ENCODE data around the gene VPS37B. TPM values are rescaled to one million over a fixed set of nuclear protein-coding genes. Genes with fewer than 3 reads are reported as not detected.
"Not testable (repeated sequence)": the region's sequence is repeated elsewhere in the genome, so short reads cannot be mapped to it uniquely, and the experiment has no call there.

The VPS37B gene
- polyA plus RNA-seq, 3 donors from 2014 or later, result 39.5 to 70.1 (median 43.6) TPM

GRCh38 chr12:122895320-122895703 is 612 bp downstream of the VPS37B start:
- H3K4me3 Mint-ChIP-seq, result peak overlapping the region; percentile 94 to 99 (median 97)
- H3K4me1 Mint-ChIP-seq, result peaks cover 91 to 97% of the 10 kb centered on the region in 2 donors
- DNase-seq, result no peak
- H3K27ac Mint-ChIP-seq, result peak overlapping the region; percentile 99 to 100 (median 100)
- H3K36me3 Mint-ChIP-seq, result no peaks in the 10 kb centered on the region
- H3K27me3 Mint-ChIP-seq (ENCODE audit: low read depth in 3 of 3), result peaks cover 18 to 49% (median 26%) of the 10 kb centered on the region in 3 donors
- no peaks in the 10 kb centered on the region for H3K9me3 Mint-ChIP-seq

- Mint-ChIP-seq H3K27ac (peak overlapping the region; percentile 99 to 100 (median 100)), H3K4me3 (peak overlapping the region; percentile 94 to 99 (median 97)), H3K27me3 (ENCODE audit: low read depth in 3 of 3) (peaks cover 18 to 47% (median 31%) of the 10 kb centered on the region in 3 donors), H3K36me3 (no peaks in the 10 kb centered on the region), H3K9me3 (no peaks in the 10 kb centered on the region), H3K4me1 (peaks cover 91 to 97% of the 10 kb centered on the region in 2 donors)
- peak; percentile 51 to 63 (median 56) for DNase-seq
These were observed 1.5 kb downstream of the VPS37B start for GRCh38 chr12:122894193-122895121.

GRCh38 chr12:122893208-122894153 is 2.4 kb downstream of the VPS37B start:
- H3K4me3 Mint-ChIP-seq, result peak overlapping the region; percentile 94 to 99 (median 97)
- H3K27ac Mint-ChIP-seq, result peak overlapping the region; percentile 99 to 100 (median 100)
- no peaks in the 10 kb centered on the region for H3K36me3 Mint-ChIP-seq
- DNase-seq, result no peak
- peaks cover 91 to 97% of the 10 kb centered on the region in 2 donors for H3K4me1 Mint-ChIP-seq
- H3K9me3 Mint-ChIP-seq, result no peaks in the 10 kb centered on the region
- H3K27me3 Mint-ChIP-seq (ENCODE audit: low read depth in 3 of 3), result peaks cover 18 to 50% (median 33%) of the 10 kb centered on the region in 3 donors

GRCh38 chr12:122892724-122893123 is 3.2 kb downstream of the VPS37B start:
- Mint-ChIP-seq H3K4me1 (peaks cover 91 to 97% of the 10 kb centered on the region in 2 donors), H3K4me3 (peak overlapping the region; percentile 42 to 57 (median 44)), H3K27ac (peak overlapping the region; percentile 17 to 100 (median 58)), H3K27me3 (ENCODE audit: low read depth in 3 of 3) (peaks cover 17 to 46% (median 35%) of the 10 kb centered on the region in 3 donors)
- DNase-seq, H3K9me3 Mint-ChIP-seq, H3K36me3 Mint-ChIP-seq: not testable (repeated sequence)

GRCh38 chr12:122891661-122892525 is 4.0 kb downstream of the VPS37B start:
- H3K27ac Mint-ChIP-seq, result peak overlapping the region; percentile 22 to 89 (median 54)
- DNase-seq, result no peak
- peak overlapping the region; percentile 42 to 90 (median 84) for H3K4me3 Mint-ChIP-seq
- peaks cover 91 to 97% of the 10 kb centered on the region in 2 donors for H3K4me1 Mint-ChIP-seq
- H3K9me3 Mint-ChIP-seq, result no peaks in the 10 kb centered on the region
- H3K36me3 Mint-ChIP-seq, result no peaks in the 10 kb centered on the region
- peaks cover 17 to 42% (median 34%) of the 10 kb centered on the region in 3 donors for H3K27me3 Mint-ChIP-seq (ENCODE audit: low read depth in 3 of 3)

GRCh38 chr12:122889761-122890520 is 6.0 kb downstream of the VPS37B start:
- no peaks in the 10 kb centered on the region for H3K9me3 Mint-ChIP-seq
- no peaks in the 10 kb centered on the region for H3K36me3 Mint-ChIP-seq
- H3K4me1 Mint-ChIP-seq, result peaks cover 92 to 98% of the 10 kb centered on the region in 2 donors
- H3K27me3 Mint-ChIP-seq (ENCODE audit: low read depth in 3 of 3), result peaks cover 3 to 24% (median 14%) of the 10 kb centered on the region in 3 donors
- peak overlapping the region; percentile 79 to 97 (median 88) for H3K27ac Mint-ChIP-seq
- peak overlapping the region; percentile 72 to 90 (median 84) for H3K4me3 Mint-ChIP-seq
- DNase-seq, result peak in 2 of 3 donors; percentile 57 to 59

GRCh38 chr12:122888232-122888752 is 7.6 kb downstream of the VPS37B start:
- H3K9me3 Mint-ChIP-seq, result no peaks in the 10 kb centered on the region
- DNase-seq, result peak in 1 of 3 donors; percentile 43
- no peaks in the 10 kb centered on the region for H3K36me3 Mint-ChIP-seq
- peaks cover 92 to 98% of the 10 kb centered on the region in 2 donors for H3K4me1 Mint-ChIP-seq
- peak overlapping the region; percentile 72 to 95 (median 85) for H3K4me3 Mint-ChIP-seq
- H3K27ac Mint-ChIP-seq, result peak overlapping the region; percentile 86 to 98 (median 90)
- peaks cover 3 to 19% (median 11%) of the 10 kb centered on the region in 3 donors for H3K27me3 Mint-ChIP-seq (ENCODE audit: low read depth in 3 of 3)

GRCh38 chr12:122887819-122888212 is 8.1 kb downstream of the VPS37B start:
- peaks cover 3 to 19% (median 11%) of the 10 kb centered on the region in 3 donors for H3K27me3 Mint-ChIP-seq (ENCODE audit: low read depth in 3 of 3)
- H3K27ac Mint-ChIP-seq, result peak overlapping the region; percentile 86 to 98 (median 90)
- no peak for DNase-seq
- H3K4me1 Mint-ChIP-seq, result peaks cover 94 to 98% of the 10 kb centered on the region in 2 donors
- no peaks in the 10 kb centered on the region for H3K36me3 Mint-ChIP-seq
- H3K9me3 Mint-ChIP-seq, result no peaks in the 10 kb centered on the region
- H3K4me3 Mint-ChIP-seq, result peak overlapping the region; percentile 72 to 95 (median 85)

- H3K27me3 Mint-ChIP-seq (ENCODE audit: low read depth in 3 of 3), result peaks cover 3 to 19% (median 11%) of the 10 kb centered on the region in 3 donors
- no peaks in the 10 kb centered on the region for H3K36me3 Mint-ChIP-seq
- H3K9me3 Mint-ChIP-seq, result no peaks in the 10 kb centered on the region
- H3K4me1 Mint-ChIP-seq, result peaks cover 94 to 98% of the 10 kb centered on the region in 2 donors
- H3K27ac Mint-ChIP-seq, result peak overlapping the region; percentile 86 to 98 (median 90)
- DNase-seq, result no peak
- H3K4me3 Mint-ChIP-seq, result peak overlapping the region; percentile 72 to 95 (median 85)
These were observed 8.8 kb downstream of the VPS37B start for GRCh38 chr12:122886851-122887818.

GRCh38 chr12:122886161-122886560 is 9.8 kb downstream of the VPS37B start:
- peaks cover 3 to 20% (median 11%) of the 10 kb centered on the region in 3 donors for H3K27me3 Mint-ChIP-seq (ENCODE audit: low read depth in 3 of 3)
- H3K4me1 Mint-ChIP-seq, result peaks cover 94 to 98% of the 10 kb centered on the region in 2 donors
- peak overlapping the region in 4 of 6 donors; percentile 31 to 78 (median 54) for H3K27ac Mint-ChIP-seq
- H3K36me3 Mint-ChIP-seq, result no peaks in the 10 kb centered on the region
- no peak for DNase-seq
- H3K4me3 Mint-ChIP-seq, result peak overlapping the region; percentile 15 to 61 (median 27)
- H3K9me3 Mint-ChIP-seq, result no peaks in the 10 kb centered on the region

- no peak overlapping the region for H3K4me3 Mint-ChIP-seq
- H3K27me3 Mint-ChIP-seq (ENCODE audit: low read depth in 3 of 3), result peaks cover 3 to 18% (median 13%) of the 10 kb centered on the region in 3 donors
- H3K36me3 Mint-ChIP-seq, result no peaks in the 10 kb centered on the region
- no peak for DNase-seq
- H3K4me1 Mint-ChIP-seq, result peaks cover 94 to 98% of the 10 kb centered on the region in 2 donors
- no peaks in the 10 kb centered on the region for H3K9me3 Mint-ChIP-seq
- no peak overlapping the region for H3K27ac Mint-ChIP-seq
These were observed 11.1 kb downstream of the VPS37B start for GRCh38 chr12:122884860-122885259.
